Thymus (tissue), 11 donors: Measurements from ENCODE around the gene DUSP18. TPM values are rescaled to one million over a fixed set of nuclear protein-coding genes. Genes with fewer than 3 reads are reported as not detected.

Experiments used
- DNase-seq, 9 donors: peaks; one replicate each; pipeline ENCODE4 v3.0.0-alpha.2; 2013; ENCODE audit warnings: low spot score in 9 of 9, low read depth in 6 of 9, missing footprints in 1 of 9
- H3K27ac ChIP-seq, 2 donors: one replicate each; pipeline ENCODE4 v1.5.1; 2013; ENCODE audit warnings: control low read depth in 1 of 2, low read depth in 1 of 2, low read length in 1 of 2, mild to moderate bottlenecking in 1 of 2, moderate library complexity in 1 of 2
- H3K27me3 ChIP-seq, 2 donors: one replicate each; pipeline ENCODE4 v1.5.1; 2013; ENCODE audit warnings: low read length in 1 of 2; ENCODE audit not compliant: control insufficient read depth in 2 of 2, insufficient read depth in 1 of 2
- H3K36me3 ChIP-seq, 2 donors: one replicate each; pipeline ENCODE4 v1.5.1; 2013; ENCODE audit warnings: low read length in 1 of 2, mild to moderate bottlenecking in 1 of 2, moderate library complexity in 1 of 2; ENCODE audit not compliant: control insufficient read depth in 2 of 2, insufficient read depth in 2 of 2
- H3K4me1 ChIP-seq, 2 donors: one replicate each; pipeline ENCODE4 v1.5.1; 2013; ENCODE audit warnings: low read length in 2 of 2; ENCODE audit not compliant: control insufficient read depth in 2 of 2, insufficient read depth in 2 of 2
- H3K4me3 ChIP-seq, 2 donors: one replicate each; pipeline ENCODE4 v1.5.1; 2013; ENCODE audit warnings: low read length in 2 of 2, control low read depth in 1 of 2, mild to moderate bottlenecking in 1 of 2
- H3K9me3 ChIP-seq, 2 donors: one replicate each; pipeline ENCODE4 v1.5.1; 2013; ENCODE audit warnings: low read length in 1 of 2, mild to moderate bottlenecking in 1 of 2; ENCODE audit not compliant: control insufficient read depth in 2 of 2, insufficient read depth in 1 of 2
- WGBS: extraction: QIAGEN DNeasy Blood & Tissue Kit; methylation state at CpG from one replicate; pipeline ENCODE4 v1.1.7; 2013; 5-methylcytosine and 5-hydroxymethylcytosine counted together
- polyA plus RNA-seq: library from polyadenylated mRNA; stranded (reverse); fragments of 200-250 nt; gene quantifications from one replicate; pipeline ENCODE4 v1.2.3, GENCODE V29; 2013
- total RNA-seq: library from RNA; stranded (reverse); fragments of 120-200 nt; gene quantifications from one replicate; pipeline ENCODE4 v1.2.4, GENCODE V29; 2013
- donor health status: healthy.

DUSP18 gene
- total and polyA plus RNA-seq, 2 donors = 3.3 to 6.4 TPM

DNA sequence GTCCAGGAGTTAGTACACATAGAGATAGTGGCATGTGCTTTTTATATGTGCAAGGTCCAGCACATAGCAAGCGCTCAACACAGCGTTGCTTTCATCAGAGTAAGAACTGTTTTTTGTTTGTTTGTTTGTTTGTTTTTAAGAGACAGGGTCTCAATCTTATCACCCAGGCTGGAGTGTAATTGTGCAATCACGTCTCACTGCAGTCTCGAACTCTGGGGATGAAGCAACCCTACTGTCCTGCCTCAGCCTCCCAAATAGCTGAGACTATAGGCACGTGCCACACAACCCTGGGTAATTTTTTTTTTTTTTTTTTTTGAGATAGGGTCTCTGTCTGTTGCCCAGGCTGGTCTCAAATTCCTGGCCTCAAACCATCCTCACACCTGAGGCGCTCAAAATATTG is 49.9 kb downstream of the DUSP18 start:
- Histone ChIP-seq H3K9me3 (no peaks in the 10 kb centered on the region), H3K36me3 (no peaks in the 10 kb centered on the region), H3K4me3 (no peak overlapping the region), H3K27ac (no peak overlapping the region), H3K27me3 (no peaks in the 10 kb centered on the region), H3K4me1 (no peaks in the 10 kb centered on the region)
- 95% methylated on average over 6 of the region's 6 CpGs for WGBS
- no peak for DNase-seq

DNA sequence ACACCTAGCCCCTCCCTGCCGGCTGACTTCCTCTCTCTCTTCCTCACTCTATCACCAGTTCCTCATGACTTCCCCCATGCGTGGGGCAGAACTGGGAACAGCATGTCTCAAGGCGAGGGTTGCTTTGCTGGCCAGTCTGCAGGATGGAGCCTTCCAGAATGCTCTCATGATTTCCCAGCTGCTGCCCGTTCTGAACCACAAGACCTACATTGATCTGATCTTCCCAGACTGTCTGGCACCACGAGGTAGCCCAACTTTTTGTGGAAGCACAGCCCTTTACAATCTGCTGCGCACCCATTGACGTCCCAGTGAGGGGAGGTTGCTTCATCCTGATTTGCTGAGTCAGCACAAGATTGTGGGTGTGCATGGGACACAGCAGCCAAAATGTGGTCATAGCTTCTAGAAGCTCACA is 52.1 kb downstream of the DUSP18 start:
- Histone ChIP-seq H3K9me3 (no peaks in the 10 kb centered on the region), H3K27ac (no peak overlapping the region), H3K4me1 (no peaks in the 10 kb centered on the region), H3K27me3 (no peaks in the 10 kb centered on the region), H3K36me3 (no peaks in the 10 kb centered on the region), H3K4me3 (no peak overlapping the region)
- 91% methylated on average over 7 of the region's 7 CpGs for WGBS
- DNase-seq = no peak

DNA sequence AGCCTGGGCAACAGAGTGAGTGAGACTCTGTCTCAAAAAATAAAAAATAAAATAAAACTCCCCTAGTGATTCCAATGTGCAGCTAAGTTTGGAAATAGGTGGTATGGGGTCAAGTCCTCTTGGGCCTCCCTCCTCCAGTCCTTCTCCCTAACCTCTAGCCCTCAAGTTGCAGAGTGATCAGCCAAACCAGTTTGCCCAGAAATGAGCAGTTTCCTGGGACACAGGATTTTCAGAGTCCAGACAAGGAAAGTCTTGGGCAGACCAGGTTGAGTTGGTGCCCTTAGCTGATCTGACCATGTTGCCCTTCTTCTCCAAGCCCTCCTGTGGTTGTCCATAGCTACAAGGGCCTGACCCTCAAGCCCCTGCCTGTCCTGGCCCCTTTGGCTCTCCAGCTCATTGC is 52.8 kb downstream of the DUSP18 start:
- Histone ChIP-seq H3K4me1 (no peaks in the 10 kb centered on the region), H3K36me3 (no peaks in the 10 kb centered on the region), H3K4me3 (no peak overlapping the region), H3K27me3 (no peaks in the 10 kb centered on the region), H3K27ac (no peak overlapping the region), H3K9me3 (no peaks in the 10 kb centered on the region)
- DNase-seq = no peak

DNA sequence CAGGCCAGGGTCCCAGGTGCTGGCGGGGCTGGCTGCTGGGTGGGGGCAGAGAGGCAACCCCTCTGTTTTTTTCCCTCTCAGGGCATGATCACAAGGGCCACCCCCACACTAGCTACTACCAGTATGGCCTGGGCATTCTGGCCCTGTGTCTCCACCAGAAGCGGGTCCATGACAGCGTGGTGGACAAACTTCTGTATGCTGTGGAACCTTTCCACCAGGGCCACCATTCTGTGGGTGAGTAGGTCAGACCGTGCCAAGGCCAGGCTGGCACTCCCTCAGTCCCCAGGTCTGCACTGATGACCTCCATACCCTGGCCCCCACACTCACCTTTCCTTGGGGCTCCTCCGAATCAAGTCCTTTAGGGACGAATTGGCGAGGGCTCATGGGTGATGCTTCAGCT is 53.4 kb downstream of the DUSP18 start:
- no peaks in the 10 kb centered on the region for H3K36me3 ChIP-seq
- WGBS = 96% methylated on average over 7 of the region's 7 CpGs

DNA sequence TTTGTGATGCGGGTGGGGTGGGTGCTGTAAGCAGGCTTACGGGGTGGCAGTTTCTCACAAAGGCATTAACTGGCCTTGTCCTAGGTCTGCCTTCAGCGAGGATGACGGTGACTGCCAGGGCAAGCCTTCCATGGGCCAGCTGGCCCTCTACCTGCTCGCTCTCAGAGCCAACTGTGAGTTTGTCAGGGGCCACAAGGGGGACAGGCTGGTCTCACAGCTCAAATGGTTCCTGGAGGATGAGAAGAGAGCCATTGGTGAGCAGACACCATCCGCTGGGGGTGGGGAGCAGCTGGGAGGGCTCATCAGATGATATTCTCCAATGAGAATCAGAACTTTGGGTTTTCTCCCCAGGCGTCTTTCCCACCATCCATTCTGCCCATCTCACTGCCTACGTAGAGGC is 54.9 kb downstream of the DUSP18 start:
- 97% methylated on average over 8 of the region's 8 CpGs for WGBS
- Histone ChIP-seq H3K27me3 (no peaks in the 10 kb centered on the region), H3K4me1 (peaks cover 0 to 15% of the 10 kb centered on the region in 2 donors), H3K27ac (no peak overlapping the region), H3K36me3 (no peaks in the 10 kb centered on the region), H3K9me3 (no peaks in the 10 kb centered on the region), H3K4me3 (no peak overlapping the region)
- DNase-seq = no peak

More for the DNA sequence above, 53.4 kb downstream of the DUSP18 start:
- Histone ChIP-seq H3K27me3 (no peaks in the 10 kb centered on the region), H3K27ac (no peak overlapping the region), H3K4me1 (peaks cover 0 to 4% of the 10 kb centered on the region in 2 donors), H3K4me3 (no peak overlapping the region), H3K9me3 (no peaks in the 10 kb centered on the region)
- no peak for DNase-seq

Other genes with a start within 250 kb of the DUSP18 start
- gene MTFP1, start 242.1 kb downstream of the DUSP18 start, total RNA-seq = 23.9 TPM
- gene MTFP1, start 242.1 kb downstream of the DUSP18 start, polyA plus RNA-seq = 11.1 TPM
- gene SEC14L3, start 195.9 kb downstream of the DUSP18 start, total RNA-seq = 0.05 TPM
- 0.07 TPM for gene SEC14L3, start 195.9 kb downstream of the DUSP18 start, polyA plus RNA-seq
- 0.09 TPM for gene SEC14L4, start 162.2 kb downstream of the DUSP18 start, total RNA-seq
- 0.05 TPM for gene SEC14L4, start 162.2 kb downstream of the DUSP18 start, polyA plus RNA-seq
- 0.24 TPM for gene SEC14L6, start 121.1 kb downstream of the DUSP18 start, total RNA-seq
- gene SEC14L6, start 121.1 kb downstream of the DUSP18 start, polyA plus RNA-seq = 0.39 TPM
- 0.09 TPM for gene GAL3ST1, start 93.2 kb downstream of the DUSP18 start, total RNA-seq
- 0.46 TPM for gene GAL3ST1, start 93.2 kb downstream of the DUSP18 start, polyA plus RNA-seq
- 53.3 TPM for gene PES1, start 76.0 kb downstream of the DUSP18 start, total RNA-seq
- gene PES1, start 76.0 kb downstream of the DUSP18 start, polyA plus RNA-seq = 48.7 TPM
- gene TCN2, start 60.7 kb downstream of the DUSP18 start, total RNA-seq = 3.6 TPM
- 10.2 TPM for gene TCN2, start 60.7 kb downstream of the DUSP18 start, polyA plus RNA-seq
- gene SLC35E4, start 32.1 kb downstream of the DUSP18 start, total RNA-seq = 0.57 TPM
- gene SLC35E4, start 32.1 kb downstream of the DUSP18 start, polyA plus RNA-seq = 1.2 TPM
- 1.4 TPM for gene OSBP2, start 27.0 kb upstream of the DUSP18 start, total RNA-seq
- 0.46 TPM for gene OSBP2, start 27.0 kb upstream of the DUSP18 start, polyA plus RNA-seq